C4-2B (cell line): ENCODE measurements around the gene LFNG.

Source experiments
- ZFX ChIP-seq: fragments of 450-650 bp; IDR thresholded peaks from 2 replicates; pipeline ENCODE4 v1.6.1; 2017
- TF ChIP-seq, protein P1 (sequence below): fragments of 450-650 bp; conservative IDR thresholded peaks from 2 replicates; pipeline ENCODE4 v1.5.1; 2017; ENCODE audit warnings: mild to moderate bottlenecking

DNA sequence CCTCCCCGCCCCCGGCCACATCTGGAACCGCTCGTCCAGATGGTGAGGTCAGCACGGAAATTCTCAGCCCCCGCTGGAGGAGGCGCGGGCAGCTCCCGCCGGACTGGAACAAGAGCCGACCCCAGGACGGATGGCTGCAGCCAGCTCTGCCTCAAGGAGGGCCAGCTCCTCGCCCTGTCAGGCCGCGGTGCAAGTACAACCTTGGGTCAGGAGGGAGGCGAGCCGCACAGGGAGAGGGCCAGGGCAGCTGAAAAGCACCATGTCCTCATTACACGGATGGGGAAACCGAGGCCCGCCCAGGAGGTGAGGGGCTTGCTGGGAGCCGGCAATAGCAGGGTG is 39.5 kb upstream of the LFNG start:
- TF ChIP-seq, protein P1, sequence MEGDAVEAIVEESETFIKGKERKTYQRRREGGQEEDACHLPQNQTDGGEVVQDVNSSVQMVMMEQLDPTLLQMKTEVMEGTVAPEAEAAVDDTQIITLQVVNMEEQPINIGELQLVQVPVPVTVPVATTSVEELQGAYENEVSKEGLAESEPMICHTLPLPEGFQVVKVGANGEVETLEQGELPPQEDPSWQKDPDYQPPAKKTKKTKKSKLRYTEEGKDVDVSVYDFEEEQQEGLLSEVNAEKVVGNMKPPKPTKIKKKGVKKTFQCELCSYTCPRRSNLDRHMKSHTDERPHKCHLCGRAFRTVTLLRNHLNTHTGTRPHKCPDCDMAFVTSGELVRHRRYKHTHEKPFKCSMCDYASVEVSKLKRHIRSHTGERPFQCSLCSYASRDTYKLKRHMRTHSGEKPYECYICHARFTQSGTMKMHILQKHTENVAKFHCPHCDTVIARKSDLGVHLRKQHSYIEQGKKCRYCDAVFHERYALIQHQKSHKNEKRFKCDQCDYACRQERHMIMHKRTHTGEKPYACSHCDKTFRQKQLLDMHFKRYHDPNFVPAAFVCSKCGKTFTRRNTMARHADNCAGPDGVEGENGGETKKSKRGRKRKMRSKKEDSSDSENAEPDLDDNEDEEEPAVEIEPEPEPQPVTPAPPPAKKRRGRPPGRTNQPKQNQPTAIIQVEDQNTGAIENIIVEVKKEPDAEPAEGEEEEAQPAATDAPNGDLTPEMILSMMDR, result no peak
- TF ChIP-seq ZFX, result no peak
